GM18520 (cell line): ENCODE results near the gene AURKAIP1.
"Not testable (repeated sequence)": the region's sequence is repeated elsewhere in the genome, so short reads cannot be mapped to it uniquely, and the experiment has no call there.

Source experiments
- ATAC-seq: cut with Tn5 transposase; IDR thresholded peaks from one replicate; pipeline ENCODE4 v1.9.1; 2021; ENCODE audit not compliant: unreplicated experiment

Gene AURKAIP1

DNA sequence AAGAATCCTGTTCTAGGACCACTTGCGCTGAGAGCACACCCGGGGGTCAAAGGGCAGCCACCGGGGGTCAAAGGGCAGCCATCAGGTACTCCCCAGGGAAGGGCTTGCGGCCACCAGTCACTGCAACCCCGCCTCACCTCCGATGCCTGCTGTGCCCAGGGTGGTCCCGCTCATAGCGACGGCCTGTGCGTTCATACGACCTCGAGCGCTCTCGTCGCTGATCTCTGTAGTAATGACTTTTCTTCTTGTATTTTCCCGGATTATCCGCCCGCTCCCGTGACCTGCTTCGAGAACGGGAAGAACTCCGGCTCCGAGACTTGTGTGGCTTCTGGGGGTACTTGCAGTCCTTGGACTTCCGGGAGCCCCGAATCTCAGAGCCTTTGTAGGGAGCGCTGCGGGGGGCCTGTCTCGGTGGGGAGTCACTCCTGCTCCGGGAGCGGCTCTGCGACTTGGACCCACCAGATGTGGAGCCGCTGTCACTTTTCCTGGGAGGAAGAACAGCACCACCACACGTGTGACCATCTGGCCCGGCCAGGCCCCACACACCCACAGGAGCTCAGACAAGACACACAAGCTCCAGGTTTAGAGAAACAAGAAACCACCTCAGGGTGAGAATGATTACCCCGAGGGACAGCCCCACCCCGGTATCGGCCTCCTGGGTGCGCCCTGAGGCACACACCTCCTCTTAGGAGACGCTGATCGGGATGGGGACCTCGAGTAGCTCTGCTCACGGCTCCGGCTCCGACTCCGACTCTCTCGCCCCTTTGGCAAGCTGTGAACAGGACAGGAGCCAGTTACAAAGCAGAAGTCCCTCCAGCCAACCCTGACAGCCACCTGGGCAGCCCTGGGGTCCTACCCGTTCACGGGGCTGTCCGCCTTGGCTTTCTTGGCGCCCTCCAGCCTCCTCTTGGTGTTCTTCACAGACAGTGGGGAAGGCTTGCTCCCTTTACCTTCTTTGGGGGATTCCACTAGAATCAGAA lies 12.4 kb upstream of the AURKAIP1 start:
- ATAC-seq: no peak

DNA sequence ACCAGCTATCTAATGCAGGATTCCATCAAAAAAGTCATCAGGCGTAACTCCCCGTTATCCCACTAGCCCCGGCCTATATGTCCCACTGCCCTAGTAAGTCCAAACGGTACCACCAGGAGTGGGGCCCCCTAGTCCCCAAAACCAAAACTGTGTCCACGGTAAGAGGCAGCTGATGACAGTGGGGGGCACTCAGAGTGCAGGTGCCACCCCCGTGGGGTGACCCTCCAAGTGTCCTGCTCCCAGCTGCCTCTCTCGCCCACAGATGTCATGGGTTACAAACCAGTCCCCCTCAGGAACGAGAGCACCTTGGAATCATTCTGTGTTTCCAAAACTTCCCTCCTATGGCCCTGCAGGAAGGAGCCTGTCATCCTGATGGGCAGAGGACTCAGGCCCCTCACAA lies 10.9 kb upstream of the AURKAIP1 start:
- ATAC-seq: no peak

DNA sequence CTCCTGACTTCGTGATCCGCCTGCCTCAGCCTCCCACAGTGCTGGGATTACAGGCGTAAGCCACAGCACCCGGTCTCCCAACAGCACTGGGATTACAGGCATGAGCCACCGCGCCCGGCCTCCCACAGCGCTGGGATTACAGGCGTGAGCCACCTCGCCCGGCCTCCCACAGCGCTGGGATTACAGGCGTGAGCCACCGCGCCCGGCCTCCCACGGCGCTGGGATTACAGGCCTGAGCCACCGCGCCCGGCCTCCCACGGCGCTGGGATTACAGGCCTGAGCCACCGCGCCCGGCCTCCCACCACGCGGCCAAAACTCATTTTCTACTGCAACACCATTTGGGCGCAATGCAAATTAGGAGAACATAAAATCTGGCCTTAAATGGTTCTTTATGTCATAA lies 10.3 kb upstream of the AURKAIP1 start:
- ATAC-seq: not testable (repeated sequence)

DNA sequence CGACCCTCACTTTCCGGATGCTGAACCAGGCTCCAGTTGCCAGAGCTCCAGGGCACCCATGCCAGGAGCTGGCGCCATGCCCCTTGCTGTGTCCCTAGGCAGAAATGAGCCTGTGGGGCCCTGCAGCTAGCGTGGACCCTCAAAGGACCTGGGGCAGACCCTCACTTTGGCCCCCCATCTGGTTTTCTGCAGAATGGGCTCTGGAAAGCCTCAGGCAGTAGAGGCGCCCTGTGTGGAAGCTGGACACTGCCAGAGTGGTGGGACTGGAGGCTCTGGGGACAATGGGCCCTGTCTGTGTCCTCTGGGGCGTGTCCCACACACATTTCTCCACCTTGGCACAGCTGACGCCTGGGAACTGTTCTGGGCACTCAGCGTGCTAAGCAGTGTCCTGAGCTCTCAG lies 6.3 kb upstream of the AURKAIP1 start:
- no peak for ATAC-seq

DNA sequence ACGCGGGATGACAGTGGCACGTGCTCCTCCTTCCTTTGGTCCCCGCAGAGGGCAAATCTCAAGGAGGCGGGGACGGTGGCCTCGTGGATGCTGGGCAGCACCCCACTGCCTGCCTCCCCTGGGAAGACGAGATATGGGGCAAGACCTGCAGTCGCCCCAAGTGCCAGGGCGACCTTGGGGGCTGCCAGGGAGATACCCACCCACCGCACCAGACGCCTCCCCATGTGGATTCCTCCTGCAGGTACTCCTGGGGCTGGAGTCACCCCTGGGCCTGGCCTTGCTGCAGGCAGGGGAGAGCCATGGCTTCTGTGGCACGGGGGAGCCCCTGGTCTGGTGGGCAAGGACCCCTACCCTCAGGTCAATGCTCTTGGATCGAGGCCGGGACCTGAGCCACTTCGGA lies 5.9 kb upstream of the AURKAIP1 start:
- ATAC-seq: no peak

DNA sequence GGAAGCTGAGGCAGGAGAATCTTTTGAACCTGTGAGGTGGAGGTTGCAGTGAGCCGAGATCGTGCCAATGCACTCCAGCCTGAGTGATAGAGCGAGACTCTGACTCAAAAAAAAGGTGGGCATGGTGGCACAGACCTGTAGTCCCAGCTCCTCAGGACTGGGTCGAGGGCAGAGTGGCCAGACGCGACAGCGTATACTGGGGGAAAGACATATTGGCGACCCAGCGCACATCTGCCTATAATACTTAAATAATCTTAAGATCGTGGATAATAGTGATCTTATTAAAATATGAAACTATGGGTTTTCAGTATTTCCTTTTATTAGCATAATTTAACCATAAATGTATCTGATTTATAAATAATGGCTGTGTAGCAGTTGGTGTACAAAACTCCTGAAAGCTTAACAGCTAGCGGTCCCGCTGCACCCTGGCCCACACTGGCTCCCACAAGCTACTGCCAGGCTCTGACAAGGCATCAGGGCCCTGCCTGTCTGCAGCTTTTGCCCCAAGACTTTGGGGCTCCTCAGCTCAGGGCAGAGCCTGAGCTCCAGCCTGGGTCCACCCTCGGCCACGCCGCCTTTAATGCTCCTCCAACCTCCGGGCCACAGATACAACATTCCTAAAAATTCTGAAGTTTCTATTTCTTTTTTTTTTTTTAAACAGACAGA lies 2.7 kb upstream of the AURKAIP1 start:
- no peak for ATAC-seq

DNA sequence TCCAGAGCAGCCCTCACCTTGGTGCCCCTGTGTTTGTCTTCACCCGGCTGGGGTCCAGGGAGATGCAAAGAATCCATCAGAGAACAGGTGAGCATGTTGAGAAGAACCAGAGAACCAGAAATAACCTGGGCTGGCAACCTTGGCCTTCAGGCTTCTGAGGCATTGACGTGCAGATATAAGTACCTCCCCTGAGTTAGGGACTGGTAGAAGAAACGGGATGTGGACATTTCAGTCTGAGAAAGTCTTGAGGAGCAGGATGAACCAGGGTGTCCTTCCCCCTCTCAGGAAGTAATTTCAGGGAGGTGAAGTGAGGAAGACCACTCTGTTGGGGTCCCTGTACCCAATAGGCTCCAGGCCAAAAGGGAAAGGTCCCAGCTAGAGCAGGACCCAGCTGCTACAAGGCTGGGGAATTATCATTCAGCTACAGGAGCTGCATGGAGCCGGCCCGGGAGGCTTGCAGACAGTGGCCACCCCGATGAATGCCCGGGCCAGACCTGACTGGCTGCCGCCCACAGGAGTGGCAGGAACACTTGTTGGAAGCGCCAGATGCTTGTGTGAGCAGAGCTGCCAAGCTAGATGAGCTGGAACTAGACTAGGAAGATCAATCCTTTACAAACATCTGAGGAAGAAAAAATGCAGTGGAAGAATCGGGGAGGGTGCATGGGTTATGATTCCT lies 1.7 kb upstream of the AURKAIP1 start:
- ATAC-seq: no peak

DNA sequence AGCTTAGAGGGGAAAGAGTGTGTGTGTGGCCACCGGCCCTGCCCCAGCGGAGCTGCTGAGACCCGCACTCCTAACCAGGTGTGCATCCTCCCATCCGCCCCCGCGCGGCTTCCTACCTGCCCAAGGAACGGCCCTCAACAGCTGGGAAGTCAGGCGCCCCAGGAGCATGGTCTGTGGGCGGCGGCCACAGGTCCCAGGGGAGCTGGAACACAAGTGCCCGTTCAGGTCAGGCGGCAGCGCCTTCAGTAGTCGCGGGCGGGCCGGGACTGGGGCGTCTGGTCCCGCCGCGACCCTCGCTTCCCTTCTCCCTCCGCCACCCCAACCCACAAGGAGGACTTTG lies 448 bp downstream of the AURKAIP1 start:
- ATAC-seq: no peak

DNA sequence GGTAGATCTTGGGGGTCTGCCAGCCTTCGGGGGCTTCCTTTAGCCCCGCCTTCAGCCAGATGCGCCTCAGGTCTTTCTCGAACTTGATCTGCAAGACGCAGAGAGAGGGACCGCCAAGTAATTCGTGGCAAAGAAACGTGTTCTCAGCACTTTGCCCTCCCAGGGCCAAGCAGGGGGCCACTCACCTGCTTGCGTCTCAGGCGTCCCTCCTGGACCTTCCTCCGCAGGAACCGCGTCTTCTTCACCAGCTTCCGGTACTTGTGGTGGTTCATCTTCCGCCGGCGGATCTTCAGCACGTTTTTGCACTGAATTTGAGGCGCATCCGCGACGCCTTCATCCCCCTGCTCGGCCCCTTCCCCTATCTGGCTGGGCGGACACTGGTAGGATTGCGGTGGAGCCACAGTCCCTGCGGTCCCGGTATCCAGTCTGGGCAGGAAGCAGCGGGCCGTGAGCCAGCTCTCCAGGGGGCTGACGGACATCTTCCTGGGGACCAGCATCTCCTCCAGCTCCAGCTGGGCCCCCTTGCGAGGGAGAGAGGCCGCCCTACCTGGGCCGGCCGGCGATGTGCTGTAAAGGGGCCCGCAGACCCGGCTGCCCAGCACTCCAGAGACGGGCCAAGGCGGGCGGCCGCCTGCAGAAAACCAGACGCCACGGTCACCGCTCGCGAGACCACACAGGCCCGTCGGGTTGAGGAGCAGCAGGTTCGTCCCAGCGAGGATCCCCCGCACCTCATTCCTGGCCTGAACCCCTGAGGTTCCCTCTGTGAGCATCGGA lies 1.0 kb downstream of the AURKAIP1 start:
- ATAC-seq: no peak

DNA sequence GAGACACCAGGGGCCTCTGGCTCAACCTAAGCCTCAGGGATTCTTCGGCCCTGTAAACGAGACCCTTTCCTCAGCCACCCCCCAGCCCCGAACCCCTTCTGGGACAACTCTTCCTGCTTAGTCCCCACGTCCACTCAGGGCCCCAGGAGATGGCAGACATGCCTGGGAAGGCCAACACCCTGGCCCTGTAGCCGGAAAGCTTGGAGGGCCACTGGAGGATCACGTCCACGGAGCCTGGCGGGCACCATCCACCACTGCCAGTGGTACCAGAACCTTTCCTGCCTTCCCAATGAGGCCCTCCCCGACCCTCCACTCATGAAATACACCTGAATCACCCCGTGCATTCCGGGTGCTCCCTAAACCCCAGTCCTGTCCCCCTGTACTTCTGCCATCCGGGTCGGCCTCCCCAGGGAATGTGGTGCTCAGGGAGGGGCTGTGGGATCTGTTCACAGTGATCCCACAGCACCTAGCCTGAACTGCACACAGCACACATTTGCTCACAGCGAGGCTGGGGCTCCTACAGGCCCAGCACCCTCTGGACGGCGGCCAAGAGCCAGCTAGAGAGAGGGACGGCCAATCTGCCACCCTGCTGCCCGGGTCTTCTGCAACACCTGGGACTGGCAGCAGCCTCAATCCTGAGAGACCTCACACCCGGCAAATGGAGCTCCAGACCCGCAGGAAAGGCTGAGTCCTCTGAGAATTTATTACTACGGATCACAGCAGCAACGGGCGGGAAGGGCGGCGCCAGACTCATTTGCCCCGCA lies 1.8 kb downstream of the AURKAIP1 start:
- no peak for ATAC-seq

DNA sequence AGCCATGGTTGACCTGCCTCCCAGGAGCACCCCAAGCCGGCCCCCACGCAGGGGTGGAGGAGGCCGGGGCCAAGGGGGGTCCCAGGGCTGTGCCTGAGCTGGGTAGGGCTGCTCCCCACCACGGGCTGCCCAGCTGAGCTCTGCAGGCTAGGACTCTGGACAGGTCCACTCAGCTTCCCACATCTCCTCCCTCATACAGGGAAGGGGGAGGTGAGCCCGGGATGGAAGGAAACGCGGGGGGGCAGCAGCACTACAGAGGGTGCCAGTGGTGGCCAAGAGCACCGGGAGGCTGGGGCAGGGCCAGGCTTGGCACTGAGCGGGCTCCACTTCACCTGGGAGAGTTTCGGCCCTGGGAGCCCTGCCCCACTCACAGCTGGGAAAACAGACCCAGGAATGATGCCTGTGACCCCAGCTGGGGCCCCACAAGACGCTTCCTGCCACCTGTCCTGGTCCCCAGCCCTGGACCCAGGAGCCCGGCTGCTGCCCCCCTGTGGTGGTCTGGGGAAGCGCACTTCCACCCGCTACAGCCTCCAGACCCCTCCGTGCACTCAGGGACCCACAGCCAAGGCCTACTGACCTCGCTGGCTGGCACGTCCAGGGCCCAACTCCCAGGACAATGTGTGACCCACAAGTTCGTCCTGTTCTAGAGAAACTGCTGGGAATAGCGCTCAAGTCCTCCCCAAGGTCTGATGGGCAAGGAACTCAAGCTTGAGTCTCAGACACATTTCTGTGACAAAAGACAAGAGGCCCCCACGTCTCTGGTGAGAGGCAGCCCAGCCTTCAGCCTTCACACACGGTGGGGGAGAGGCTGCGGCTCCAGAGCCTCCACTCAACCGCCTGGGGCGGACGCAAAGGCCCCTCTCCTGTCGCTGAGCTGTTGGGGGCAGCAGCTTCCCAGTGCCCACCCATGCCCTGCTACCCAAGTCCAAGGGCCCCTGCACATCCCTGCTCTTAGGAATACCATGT lies 3.0 kb downstream of the AURKAIP1 start:
- ATAC-seq: no peak

DNA sequence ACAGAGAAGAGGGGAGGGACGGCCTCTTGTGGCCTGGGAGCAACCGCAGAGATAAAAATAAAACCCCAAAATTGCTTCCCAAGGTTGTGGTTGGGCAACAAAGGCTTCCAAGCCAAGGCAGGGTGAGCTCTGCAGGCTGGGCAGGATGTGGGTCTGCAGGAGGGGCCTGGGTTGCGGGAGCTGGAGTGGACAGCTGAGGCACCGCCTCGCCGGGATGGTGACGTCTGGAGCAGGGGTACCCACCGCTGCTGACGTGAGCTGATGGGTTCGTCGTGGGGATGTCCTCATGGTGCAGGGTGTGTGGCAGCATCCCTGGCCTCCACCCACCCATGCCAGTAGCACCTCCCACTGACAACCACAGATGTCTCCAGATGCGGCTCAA lies 3.7 kb downstream of the AURKAIP1 start:
- ATAC-seq: no peak

DNA sequence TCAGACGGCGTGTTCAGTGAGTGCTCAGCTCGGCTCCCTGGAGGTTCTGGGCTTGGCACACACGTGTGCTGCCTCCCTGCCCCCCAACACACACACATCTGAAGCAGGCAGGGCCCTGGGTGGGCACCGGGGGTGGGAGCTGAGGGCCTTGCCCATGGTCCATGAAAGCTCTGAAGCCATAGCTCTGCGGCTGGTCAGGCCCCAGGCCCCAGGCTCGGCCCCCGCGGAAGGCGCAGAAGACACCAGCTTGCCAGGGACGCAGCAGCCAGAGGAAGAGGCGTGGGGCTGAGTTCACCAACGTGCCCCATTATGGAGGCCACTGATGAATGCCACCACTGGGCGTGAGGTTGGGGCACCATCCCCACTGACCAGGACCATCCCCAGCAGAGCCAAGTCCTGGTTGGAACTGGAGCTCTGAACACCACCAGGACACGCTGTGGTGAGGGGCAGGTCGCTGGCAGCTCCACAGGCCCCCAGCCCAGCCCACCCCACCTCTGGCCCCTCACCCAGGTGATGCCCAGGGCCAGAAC lies 4.2 kb downstream of the AURKAIP1 start:
- no peak for ATAC-seq

DNA sequence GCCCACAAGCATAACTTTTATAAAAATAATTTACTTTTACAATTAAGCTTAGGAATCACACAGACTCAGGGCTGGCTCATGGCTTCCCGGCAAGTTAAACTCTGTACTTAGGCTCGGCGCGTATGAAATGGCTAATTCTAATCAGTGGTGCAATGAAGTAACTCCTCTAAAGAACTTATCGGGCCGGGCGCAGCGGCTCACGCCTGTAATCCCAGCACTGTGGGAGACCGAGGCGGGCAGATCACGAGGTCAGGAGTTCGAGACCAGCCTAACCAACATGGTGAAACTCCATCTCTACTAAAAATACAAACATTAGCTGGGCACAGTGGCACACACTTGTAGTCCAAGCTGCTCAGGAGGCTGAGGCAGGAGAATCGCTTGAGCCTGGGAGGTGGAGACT lies 4.9 kb downstream of the AURKAIP1 start:
- ATAC-seq: not testable (repeated sequence)

DNA sequence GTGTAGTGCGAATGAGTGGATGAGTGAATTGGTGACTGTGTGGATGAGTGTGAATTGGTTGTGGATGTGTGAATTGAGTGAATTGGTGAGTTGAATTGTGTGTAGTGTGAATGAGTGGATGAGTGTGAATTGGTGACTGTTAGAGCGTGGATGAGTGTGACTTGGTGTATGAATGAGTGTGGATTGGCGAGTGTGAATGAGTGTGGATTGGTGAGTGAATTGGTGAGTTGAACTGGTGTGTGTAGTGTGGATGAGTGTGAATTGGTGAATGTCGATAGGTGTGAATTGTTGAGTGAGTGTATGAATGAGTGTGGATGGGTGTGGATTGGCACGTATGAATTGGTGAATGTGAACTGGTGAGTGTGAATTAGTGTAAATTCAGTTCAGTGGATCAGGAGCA lies 7.7 kb downstream of the AURKAIP1 start:
- ATAC-seq: no peak

DNA sequence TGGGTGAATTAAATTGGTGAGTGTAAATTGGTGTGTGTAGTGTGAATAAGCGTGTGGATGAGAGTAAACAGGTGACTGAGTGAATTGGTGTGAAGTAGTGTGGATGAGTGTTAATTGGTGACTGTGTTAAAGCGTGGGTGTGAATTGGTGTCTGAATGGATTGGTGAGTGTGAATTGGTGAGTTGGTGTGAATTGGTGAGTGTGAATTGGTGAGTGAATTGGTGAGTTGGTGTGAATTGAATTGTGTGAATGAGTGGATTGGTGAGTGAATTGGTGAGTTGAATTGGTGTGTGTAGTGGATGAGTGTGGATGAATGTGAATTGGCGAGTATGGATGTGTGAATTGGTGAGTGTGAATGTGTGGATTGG lies 8.3 kb downstream of the AURKAIP1 start:
- no peak for ATAC-seq

DNA sequence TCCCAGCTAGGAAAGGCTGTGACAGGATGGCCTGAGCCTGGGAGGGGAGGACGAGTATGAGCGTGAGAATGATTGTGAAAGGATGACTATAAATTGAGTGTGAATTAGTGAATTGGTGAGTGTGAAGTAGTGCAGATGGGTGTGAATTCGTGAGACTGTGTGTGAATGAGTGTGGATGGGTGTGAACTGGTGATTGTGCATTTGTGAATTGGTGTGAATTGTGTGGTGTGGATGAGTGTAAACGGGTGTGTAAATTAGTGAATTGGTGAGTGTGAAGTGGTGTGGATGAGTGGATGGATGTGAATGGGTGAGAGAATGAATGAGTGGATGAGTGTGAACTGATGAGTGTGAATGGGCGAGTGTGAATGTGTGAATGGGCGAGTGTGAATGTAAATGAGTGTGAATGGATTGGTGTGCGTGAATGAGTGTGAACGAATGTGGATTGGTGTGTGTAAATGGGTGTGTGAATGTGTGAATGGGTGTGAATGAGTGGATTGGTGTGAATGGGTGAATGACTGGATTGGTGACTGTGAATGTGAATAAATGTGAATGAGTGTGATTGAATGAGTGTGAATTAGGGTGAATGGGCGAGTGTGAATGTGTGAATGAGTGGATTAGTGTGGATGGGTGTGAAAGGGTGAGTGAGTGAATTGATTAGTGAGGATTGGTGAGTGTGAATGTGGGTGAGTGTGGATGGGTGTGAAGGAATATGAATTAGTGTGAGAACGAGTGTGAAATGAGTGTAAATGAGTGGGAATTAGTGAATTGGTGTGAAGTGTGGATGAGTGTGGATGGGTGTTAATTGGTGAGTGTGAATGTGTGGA lies 8.9 kb downstream of the AURKAIP1 start:
- ATAC-seq: no peak

DNA sequence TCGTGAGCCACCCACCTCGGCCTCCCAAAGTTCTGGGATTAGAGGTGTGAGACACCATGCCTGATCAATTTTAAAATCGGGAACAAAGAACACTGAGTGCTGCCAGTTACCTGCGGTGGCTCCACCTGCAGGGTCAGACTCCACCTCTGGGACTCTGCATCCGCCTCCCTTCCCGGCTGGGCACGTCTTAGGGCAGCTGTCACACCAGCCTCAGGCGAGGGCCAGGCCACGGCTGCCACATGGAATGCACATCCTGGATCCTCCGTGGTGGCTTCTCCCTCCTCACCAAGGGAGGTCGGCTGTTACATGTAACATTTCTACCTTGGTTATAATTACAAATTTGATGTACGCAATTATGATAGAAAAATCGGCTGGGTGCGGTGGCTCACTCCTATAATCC lies 10.7 kb downstream of the AURKAIP1 start:
- no peak for ATAC-seq
